GM10847 (cell line): ENCODE data around the gene NUDCD3.

Source experiments
- POLR2A ChIP-seq: IDR thresholded peaks from 2 replicates; pipeline ENCODE4 v1.6.1; 2011; ENCODE audit not compliant: insufficient read length; ENCODE audit errors: extremely low read depth

Gene NUDCD3

DNA sequence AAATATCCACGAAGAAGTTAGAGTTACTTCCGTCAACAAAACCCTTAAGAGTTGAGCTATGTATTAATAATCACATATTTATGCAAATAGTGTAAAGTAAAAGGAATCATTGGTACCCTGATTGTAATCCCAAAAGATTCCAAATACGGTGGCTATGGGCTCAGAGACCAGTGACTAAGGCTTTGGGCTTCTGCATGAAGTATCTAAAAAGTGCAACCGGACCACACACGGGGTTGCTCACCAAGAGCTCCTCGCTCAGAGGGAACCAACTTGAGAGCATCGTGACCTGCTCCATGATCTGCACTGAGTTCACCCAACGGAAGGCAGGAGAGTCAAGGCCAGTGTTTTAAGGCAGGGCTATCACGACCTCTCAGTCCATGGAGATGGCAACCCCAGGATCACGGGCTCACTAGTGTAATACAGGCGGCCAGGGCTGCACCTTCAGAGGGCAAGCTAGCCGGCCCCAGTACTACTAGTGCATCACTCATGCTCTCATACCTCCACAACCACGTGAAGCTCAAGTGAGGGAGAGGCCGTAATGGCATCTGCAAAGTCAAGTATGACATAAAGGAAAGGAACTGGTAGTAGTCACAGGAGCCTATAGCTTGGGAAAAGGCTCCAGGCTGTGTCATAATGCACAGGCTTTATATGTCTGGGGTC lies 87.9 kb downstream of the NUDCD3 start:
- TF ChIP-seq POLR2A, result no peak

DNA sequence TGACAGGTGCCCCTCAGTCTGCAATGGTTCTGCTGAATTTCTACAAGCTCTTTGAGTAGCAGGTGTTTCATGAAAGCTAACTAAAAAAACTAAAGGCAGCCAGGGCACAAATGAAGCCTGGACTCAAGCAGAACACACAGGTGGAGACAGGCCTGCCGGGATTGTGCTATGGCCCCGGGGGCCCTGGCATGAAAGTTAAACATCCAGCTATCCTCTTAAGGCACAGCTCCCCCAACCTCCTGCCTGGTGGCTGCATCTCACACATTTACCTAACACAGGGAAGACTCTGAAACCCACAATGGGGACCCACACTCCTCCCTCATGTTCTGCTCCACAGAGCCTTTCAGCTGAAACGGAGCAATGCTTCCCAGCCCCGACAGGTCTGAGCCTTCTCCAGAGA lies 88.8 kb downstream of the NUDCD3 start:
- no peak for TF ChIP-seq POLR2A

DNA sequence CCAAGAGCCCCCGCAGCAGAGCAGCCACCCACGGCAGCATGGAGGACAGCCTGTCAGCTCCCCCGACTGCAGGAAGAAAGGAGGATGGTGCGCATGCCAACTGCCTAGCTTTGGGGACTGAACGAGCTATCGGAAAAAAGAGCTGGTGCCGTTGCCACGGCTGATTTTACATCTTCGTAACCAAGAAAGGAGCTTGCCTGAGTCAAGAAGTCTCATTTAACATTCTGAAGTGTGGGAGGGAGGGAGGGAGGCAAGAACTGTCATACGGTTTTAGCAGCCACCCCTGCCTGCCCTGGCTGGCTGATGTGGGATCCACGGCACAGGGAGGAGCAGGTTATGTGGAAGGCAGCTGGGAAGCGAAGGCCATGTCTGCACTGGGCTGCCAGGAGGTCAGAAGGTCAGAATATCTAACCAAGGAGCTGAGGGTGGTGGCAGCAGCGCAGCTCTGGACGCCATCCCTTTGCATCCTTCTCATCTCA lies 90.4 kb downstream of the NUDCD3 start:
- no peak for TF ChIP-seq POLR2A

DNA sequence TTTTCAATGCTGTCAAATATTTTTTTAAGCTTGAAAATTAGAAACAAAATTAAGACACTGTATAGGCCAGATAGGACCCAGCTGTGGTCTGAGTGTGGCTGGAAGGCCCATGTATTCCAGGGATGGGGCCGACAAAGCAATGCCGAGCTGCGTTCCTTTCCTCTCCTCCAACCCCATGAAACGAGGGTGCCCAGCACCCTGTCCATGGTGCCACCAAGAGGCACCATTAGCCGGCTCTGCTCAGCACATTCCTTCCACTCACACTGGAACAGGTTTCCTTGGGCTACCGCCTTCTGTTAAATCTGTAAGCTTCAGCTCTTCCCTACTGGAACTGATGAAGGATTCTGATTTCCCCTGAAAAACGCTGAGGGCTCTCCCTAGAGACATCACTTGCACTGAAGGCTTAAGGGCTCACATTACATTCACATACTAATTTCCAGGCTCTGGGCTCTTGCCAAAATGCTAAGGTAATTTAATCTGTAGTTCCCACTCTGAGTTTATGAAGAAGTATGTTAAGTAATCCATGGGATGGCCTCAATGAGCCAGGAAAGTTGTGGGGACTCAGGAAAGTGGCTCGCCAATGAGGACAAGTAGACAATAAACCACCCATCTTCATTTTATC lies 91.4 kb downstream of the NUDCD3 start:
- no peak for TF ChIP-seq POLR2A

DNA sequence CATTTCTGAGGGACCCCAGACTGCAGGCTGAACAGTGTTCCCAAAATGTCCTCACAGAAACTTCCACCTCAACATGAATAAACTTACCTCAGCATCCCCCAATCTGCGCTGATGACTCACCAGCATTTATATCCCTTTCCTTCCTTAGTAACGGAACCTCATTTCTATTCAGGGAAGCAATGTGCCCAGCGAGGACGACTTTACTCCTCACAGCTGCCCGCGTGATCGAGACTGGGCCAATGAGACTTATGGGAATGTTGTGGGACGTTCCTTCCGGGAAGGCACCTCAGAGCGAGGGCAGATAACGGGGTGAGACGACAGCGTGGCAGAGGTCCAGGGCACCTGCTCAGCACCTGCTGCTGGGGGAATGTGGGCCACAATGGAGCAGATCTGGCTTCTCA lies 91.9 kb downstream of the NUDCD3 start:
- no peak for TF ChIP-seq POLR2A

DNA sequence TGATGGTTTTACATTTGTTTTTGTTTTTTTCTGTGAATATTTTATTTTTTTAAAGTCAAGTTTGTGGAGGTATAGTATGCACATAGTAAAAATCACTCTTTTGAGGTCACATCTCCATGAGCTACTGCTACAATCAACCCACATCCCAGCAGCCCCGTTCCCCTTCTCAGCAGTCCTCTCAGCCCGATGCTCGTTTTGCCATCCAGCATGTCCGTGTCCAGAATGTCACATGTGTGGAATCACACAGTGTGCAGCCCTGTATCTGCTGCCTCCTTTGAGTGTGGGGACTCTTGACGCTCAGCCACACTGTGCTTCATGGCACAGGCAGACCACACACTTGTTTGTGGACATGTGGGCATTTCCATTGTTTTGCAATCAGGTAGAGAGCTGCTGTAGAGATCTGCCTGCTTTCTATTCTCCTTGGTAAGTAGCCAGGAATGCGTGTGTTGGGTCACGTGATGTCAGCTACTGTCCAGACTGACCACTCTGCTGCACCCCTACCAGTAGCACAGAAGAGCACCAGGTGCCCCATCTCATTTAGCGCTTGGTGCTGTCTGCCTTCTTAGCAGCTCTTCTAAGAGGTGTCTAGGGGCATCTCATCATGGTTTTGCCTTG lies 93.4 kb downstream of the NUDCD3 start:
- TF ChIP-seq POLR2A, result no peak

DNA sequence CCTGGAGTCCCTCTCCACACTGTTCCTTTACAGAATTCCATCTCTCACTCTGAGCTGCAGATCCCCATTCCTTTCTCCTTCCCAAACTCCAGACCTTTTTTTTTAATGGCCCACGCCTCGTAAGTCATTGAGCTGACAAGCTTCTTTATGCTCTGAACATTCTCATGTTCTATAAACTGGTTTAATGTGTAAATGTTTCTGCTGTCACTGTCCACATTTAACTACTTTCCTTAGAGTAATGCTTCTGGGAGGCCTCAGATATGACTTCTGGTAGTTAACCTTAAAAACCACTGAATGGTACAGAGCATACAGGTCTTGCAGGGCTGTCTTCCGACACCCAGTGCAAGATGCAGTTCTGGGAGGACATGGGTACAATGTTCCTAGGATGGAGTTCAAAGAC lies 94.0 kb downstream of the NUDCD3 start:
- TF ChIP-seq POLR2A, result no peak

DNA sequence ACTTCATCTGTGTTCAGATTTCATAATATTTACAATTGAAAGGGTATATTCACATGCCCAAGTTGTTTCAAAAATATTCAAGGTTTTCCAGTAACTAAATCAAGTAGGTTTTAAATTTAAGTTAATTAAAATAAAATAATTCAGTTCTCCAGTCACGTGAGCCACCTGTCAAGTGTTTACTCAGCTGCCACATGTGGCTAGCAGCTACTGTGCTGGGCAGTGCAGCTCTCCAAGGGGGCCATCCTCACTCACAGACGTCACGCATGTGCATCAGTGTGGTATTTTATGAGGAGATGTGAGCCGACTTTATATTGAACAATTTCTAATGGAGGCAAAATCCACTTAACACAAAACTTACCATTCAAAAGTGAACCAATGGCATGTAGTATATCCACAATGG lies 95.4 kb downstream of the NUDCD3 start:
- no peak for TF ChIP-seq POLR2A

DNA sequence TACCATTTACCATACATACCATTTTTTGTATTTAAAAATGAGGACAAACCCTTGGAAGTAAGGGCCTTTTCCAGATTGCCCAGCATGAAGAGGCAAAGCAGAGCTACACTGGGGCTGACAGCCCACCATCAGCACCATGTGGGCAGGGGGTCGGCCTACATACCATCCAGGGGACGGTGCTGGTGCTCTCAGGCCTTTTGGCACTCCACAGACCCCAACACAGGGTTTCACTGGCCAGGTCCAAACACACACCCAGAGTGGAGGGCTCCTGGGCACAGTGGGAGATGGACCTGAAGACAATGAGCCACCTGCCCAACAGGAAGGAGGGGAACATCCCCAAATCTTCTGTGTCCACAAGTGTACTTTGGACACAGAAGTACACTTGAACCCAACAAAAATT lies 95.8 kb downstream of the NUDCD3 start:
- no peak for TF ChIP-seq POLR2A

DNA sequence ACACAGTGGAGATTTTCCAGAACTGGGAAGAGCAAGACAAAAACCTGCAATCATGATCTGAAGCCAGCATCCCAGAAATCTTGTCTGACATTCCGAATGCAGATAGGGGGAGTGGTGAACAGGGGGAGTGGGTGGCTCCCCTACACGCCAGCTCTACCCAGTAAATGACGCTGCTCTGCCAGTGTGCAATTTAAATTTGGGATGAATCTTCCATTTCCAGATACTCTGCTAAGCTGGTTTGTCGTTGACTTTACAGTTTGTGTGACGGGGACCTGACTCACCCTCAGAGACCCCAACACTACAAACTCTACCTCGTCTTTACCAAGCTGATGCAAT lies 96.4 kb downstream of the NUDCD3 start:
- TF ChIP-seq POLR2A, result no peak

DNA sequence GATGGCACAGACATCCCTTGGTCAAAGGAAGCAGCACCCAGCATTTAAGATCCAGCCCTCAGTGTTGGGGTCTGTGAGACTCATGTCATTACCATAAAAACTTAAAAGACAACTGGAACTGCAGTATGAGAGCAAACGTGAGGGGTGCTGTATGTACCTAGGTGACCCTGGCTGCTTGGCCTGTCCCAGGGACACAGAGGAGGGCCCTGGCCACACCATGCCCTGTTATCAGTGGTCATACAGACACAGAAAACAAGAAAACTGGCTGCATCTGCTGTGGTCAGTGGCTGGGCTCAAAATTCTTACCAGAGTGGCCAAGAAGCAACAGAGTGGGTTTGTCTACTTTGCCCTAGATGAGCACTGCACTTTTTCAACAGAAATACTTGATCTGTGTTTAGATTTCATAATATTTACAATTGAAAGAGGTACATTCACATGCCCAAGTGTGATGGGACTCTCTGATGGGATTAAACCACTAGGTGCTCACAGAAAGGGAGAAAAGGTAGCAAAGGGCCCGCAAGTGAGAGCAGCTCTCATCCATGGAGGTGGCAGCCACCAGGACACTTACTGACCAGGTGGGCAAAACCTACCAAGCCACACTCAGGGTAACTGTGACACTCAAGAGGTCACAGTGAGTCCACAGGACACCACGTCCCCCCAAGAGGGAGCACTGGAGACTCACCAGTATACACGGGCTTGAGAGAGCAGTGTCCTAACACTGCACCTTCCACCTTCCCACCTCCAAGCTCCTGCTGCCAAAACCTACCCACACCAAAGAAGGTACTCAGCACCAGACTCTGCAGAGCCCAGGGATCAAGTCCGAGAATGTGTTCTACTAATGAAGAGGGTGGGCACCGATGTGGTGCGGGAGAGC lies 97.0 kb downstream of the NUDCD3 start:
- no peak for TF ChIP-seq POLR2A

DNA sequence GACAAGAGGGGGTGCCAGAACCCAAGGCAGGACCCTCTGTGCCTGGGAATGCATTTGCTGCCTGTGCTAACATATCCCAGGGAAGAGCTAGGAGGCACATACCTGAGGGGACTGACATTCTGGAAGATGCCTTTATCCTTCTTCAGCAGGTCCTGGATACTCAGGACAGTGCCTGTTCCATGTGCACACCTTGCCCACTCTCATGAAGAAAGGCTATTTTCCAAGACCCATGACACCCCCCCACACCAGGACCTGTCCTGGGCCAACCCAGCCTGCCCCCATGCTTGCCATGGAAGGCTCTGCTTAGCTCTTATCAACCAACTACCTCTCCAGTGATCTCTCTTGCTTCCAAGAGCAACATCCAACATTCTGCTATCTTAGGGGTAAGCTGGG lies 97.8 kb downstream of the NUDCD3 start:
- TF ChIP-seq POLR2A, result no peak

DNA sequence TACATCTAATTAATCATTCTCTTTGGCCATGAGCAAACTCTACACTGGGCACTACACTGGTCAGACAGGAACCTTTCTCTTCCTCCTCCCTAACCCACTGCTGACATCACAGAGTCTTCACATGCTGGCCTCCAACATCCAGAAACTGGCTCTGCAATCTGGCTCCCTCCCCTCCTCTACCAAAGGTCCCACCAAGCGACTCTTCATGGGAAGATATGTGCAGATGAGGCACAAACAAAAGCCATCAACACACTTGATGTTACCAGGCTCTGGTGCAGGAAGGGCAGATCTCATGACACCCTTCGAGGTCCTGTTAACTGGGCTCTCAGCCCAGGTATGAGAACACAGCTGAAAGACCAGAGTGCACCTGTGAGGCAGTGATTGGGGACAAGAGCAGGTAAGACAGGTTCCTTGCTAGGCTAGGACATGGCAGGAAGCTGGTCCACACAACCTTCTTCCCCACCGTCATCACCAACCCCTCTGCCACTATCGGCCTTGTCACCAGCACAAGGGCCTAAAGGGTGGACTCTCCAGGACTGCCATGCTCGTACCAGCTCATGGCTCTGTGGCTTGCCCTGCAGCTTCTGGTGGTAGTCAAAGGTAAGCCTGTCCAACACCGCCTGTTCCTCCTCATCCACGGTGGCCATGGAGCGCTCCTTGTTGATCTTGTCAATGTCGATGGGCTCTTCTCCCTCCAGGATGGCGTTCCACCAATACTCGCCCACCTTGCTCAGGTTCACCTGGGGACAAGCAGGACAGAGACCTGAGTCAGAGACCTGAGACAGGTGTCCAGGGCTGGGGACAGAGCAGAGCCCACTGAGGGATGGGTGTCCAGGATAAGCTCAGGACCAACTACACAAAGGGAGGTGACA lies 98.5 kb downstream of the NUDCD3 start:
- TF ChIP-seq POLR2A, result no peak

DNA sequence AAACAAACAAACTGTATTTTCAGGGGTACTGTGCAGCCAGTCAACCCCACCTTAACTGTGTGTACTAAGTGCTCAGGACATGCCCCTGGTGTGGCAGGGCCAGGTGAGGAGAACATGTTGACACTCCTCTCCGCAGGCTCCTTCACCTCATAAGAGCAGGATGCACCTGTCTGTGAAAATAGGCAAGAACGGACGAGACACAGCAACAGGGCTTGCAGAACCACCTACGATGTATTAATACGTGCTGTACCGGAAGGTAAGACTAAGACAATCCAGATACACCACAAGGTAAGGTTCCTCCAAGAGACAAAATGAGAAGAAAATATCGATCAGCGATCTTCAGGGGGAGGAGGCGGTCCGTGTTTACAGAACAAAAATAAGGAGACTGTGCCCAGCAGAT lies 99.3 kb downstream of the NUDCD3 start:
- no peak for TF ChIP-seq POLR2A

DNA sequence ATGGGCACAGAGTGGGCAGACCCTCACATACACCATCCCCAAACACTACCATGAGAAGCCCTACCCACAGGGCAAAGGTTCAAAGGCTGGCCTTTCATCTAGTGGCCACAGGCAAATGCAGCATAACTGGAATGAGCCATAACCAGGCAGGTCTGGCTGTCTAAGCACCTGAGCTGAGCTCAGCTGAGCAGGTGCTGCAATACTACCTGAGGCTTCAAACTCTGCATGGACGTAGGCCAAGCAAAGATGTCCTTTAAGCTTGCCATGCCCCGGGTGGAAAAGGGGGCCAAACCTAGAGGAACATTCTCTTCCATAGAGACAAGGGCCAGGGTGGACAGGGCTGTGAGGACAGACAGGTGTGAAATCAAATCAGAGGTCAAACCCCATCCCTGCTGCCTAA lies 99.8 kb downstream of the NUDCD3 start:
- TF ChIP-seq POLR2A, result no peak
